Forelimb muscle (tissue), 1 donor: ENCODE measurements around the gene COPE. TPM values are rescaled to one million over a fixed set of nuclear protein-coding genes. Genes with fewer than 3 reads are reported as not detected.
A peak's percentile ranks its signal among the peaks of the same experiment; 100 is the strongest.
"Not testable (repeated sequence)": the region's sequence is repeated elsewhere in the genome, so short reads cannot be mapped to it uniquely, and the experiment has no call there.

Experiments
- DNase-seq: peaks from one replicate; pipeline ENCODE4 v3.0.0-alpha.2; 2013; ENCODE audit warnings: low read depth
- polyA plus RNA-seq: library from polyadenylated mRNA; unstranded; fragments of 120-200 nt; gene quantifications from one replicate; pipeline ENCODE4 v1.2.1, GENCODE V29; 2013; ENCODE audit not compliant: insufficient read length

Gene COPE
- polyA plus RNA-seq: 74.9 TPM

DNA sequence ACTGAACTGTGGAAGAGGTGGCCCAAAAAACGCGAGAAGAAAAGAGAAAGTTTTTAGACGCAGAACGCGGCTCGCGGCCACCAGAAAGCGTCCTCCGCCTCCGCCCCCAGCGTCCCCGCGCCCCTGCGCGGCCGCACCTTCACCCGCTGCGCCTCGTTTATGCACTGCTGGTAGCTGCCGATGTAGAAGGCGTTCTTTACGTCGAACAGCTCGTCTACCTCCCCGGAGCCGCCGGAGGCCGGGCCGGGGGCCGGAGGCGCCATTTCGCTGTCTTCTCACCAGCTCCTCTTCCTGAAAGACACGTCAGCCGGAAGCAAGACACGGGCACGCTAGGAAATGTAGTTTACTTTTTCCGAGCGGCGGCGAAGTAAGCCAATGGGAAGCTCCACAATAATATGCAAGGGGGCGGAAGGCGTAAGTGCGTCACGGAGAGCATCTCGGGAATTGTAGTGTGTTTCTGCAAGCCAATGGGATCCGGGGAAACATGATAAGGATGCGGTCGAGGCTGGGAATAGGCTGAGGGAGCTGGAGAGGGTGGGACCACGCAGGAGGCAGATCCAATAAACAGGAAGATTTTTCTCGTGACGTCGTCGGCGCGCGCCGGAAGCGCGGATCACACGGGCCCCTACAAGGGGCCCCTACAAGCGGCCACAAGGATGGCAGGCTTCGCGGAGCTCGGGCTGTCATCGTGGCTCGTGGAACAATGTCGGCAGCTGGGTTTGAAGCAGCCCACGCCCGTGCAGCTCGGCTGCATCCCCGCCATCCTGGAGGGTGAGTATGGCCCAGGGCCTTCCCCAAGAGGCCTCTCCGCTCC lies at the start of gene COPE, which contains the start of gene DDX49:
TSS of gene COPE (minus strand) at position 302 of the 814 bp plus-strand sequence. CDS start at position 263, 39 bp downstream.
TSS of gene DDX49 (plus strand) at position 630 of the 814 bp plus-strand sequence. CDS start at position 657, 27 bp downstream.
- DNase-seq: peak; percentile 100

DNA sequence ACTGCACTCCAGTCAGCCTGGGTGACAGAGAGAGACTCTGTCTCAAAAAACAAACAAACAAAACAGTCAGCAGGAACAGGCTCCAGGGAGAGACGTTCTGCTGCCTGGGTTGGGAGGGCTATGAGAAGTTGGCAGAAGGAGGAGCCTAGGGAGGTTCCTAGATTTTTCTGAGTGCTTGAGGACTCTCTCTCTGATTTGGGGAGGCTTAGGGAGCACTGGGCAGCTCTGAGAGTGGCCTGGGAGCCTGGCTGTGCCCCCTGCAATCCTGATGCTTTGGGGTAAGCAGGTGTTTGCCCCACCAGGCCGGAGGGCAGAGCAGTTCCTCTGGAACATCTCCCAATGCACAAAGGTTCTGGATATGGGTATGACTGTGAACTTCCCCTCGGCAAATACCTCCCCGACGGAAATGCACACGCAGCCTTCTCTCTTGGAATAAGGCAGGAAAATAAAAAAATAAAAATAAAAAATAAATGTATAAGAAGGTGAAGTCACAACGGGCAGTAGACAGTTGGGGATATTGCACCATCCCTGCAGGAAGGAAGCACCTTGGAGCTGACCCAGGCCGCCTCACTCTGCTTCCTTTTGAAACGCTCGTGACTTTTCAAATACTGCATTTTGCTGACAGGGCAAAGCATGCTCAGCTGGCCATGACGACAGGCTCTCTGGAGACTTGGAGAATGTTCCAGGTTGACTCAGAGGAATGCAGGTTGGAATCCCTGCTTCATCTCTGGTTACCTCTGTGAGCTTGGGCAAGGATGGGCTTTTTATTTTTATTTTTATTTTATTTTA lies 48.4 kb upstream of the COPE start:
- peak; percentile 52 for DNase-seq

DNA sequence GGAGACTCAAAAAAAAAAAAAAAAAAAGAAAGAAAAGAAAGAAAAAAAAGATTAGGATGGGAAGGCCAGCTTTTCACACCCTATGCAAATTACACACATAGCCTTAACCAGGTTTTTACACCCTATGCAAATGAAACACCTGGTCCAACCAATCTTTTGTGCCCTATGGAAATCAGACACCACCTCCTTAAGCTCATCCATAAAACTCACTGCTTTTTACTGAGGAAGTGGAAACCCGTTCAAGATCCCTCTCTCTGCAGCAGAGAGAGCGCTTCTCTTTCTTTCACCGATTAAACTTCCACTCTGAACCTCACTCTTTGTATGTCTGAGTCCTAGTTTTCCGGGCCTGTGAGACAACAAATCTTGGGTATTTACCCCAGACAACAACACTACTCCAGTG lies 47.1 kb upstream of the COPE start:
- no peak for DNase-seq

DNA sequence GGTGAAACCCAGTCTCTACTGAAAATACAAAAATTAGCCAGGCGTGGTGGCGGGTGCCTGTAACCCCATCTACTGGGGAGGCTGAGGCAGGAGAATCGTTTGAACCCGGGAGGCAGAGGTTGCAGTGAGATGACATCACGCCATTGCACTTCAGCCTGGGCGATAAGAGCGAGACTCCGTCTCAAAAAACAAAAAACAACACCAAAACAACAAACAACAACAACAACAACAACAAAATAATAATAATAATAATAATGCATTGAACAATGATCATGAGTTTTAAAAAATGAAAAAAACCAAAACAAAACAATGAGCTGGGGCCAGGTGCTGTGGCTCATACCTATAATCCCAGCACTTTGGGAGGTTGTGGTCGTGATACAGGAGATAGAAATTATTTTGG lies 44.9 kb upstream of the COPE start:
- DNase-seq: no peak

DNA sequence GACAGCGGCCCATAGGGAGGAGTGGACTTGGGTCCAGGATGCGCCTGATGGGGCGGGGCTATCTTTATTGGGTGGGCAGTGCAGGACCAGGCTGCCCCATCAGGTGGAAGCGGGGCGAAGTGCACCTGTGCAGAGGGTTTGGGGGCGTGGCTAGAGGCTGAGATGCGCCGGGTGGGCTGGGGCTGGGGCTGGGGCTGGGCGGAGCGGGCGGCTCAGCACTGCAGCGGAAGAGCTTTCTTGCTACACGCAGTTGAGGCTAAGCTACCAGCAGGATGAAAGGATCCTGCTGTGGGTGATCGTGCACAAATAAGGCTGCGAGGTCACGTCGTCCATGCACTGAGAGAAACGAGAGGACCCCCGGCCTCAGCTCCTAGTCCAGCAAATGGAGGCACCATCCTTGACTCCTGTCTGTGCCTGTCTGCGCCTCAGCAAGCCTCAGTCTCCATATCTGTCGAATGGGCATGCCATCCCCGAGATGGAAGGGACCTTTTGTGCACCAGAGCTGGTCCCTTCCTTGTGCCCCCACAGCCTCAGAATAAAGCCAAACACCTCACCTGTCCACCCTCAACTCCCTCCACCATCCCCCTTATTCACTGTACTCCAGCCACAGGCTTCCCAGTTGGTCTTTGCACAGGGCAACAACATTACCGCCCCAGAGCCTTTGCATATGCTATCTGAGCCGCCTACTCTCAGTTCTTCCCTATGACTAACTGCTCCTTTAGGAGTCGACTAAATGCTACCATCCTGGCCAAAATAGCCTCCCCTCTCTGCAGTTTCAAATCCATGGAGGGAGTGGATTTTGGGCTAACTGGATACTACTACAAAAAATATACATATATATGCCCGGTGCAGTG lies 42.8 kb upstream of the COPE start:
- no peak for DNase-seq

DNA sequence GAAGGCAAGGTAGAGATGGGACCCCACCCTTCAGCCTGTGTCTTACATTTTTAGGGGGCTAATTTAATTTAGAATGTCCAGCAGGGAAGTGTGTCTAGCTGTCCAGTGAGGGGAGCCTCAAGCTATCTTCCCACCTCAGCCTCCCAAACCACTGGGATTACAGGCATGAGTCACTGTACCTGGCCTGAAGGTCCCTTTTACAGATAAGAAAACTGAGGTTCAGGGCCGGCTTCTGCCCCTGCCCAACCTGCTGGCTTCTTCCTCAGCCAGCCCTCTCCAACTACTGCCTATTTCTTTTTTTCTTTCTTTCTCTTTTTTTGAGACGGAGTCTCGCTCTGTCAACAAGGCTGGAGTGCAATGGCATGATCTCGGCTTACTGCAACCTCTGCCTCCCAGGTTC lies 41.2 kb upstream of the COPE start:
- no peak for DNase-seq

DNA sequence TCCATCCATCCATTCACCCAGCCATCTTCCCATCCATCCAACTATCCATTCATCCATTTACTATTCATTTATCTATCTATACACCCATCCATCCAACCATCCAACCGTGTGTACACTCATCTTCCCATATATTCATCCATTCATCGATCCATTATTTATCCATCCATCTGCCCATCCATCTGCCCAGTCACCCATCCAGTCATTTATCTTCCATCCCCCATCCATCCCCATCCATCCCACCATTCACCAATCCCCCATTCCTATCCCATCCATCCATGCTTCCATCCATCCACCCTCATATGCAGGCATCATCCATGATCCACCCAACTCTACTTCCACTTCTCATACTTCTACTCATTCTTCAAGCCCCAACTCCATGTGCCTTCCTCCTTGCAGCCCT lies 35.9 kb upstream of the COPE start:
- DNase-seq: no peak

DNA sequence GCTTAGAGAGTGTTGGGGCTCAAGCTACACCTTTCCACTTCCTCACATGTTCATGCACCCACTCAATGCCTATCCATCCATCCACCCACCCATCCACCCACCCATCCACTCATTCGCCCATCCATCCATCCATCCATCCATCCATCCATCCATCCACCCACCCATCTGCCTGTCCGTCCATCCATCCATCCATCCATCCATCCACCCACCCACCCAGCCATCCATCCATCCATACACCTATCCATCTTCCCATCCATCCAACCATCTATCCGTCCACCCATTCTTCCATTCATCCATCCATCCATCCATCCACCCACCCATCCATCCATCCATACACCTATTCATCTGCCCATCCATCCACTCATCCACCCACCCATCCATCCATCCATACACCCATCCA lies 34.9 kb upstream of the COPE start:
- DNase-seq: no peak

DNA sequence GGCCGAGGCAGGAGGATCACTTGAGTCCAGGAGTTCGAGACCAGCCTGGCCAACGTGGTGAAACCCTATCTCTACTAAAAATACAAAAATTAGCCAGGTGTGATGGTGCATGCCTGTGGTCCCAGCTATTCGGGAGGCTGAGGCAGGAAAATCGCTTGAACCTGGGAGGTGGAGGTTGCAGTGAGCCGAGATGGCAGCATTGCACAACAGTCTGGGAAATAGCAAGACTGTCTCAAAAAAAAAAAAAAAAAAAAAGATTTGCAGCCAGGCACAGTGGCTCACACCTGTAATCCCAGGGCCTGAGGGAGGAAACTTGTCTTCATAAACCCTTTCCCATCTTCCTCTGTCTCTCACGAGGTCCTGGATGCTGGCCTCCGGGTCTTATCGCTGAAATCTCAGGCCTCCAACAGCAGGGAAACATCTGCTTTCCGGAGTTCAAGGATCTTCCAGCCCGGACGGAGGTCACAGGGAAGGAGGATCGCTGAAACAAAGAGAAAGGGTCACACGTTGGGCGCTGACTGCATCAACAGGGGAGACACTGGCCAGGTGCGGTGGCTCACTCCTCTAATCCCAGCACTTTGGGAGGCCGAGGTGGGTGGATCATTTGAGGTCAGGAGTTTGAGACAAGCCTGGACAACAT lies 33.3 kb upstream of the COPE start:
- not testable (repeated sequence) for DNase-seq

DNA sequence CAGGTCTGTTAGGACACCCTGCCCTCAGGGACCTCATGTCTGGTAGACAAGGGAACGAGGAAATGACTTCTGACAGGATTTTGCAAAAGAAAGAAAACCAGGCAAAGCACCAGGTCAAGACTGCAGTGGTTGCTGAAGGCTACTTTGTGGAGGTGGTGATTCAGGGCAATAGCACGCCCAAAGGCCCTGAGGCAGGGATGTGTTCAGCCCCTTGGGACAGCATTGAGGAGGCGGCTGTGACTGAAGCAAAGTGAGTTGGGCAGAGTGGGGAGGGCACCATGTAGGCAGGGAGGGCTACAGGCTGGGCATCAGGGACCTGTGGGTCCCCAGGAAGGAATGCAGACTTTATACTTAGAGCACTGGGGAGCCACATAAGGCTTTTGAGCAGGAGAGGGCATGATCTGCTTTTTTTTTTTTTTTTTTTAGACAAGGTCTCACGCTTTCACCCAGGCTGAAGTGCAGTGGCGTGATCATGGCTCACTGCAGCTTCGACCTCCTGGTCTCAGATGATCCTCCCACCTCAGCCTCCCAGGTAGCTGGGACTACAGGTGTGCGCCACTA lies 32.6 kb upstream of the COPE start:
- DNase-seq: no peak

DNA sequence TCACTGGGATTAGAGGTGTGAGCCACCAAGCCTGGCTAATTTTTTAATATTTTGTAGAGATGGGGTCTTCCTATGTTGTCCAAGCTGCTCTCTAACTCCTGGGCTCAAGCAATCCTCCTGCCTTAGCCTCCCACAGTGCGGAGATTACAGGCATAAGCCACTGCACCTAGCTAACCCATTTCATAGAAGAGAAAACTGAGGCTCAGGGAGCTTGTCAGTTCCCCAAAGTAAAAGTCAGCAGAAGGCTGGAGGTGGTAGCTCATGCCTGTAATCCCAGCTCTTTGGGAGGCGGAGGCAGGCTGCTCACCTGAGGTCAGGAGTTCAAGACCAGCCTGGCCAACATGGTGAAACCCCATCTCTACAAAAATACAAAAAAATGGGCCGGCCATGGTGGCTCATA lies 30.7 kb upstream of the COPE start:
- no peak for DNase-seq

DNA sequence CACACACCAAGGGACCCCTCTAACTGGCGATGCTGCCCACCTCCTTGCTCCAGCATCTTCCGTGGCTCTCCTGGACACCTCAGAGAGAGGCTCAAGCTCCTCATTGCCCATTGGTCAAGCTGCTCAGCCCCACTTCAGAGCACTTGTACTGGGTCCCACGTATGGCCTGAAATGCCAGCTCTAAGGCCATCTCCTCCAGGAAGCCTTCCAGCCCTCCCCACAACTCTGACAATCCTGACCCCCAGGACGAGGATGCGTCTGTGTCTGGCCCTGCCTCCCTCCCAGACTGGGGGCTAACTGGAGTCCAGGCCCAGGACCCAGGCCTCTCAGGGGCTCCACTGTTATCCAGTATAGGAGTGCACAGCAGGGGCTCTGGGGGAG lies 29.8 kb upstream of the COPE start:
- no peak for DNase-seq

DNA sequence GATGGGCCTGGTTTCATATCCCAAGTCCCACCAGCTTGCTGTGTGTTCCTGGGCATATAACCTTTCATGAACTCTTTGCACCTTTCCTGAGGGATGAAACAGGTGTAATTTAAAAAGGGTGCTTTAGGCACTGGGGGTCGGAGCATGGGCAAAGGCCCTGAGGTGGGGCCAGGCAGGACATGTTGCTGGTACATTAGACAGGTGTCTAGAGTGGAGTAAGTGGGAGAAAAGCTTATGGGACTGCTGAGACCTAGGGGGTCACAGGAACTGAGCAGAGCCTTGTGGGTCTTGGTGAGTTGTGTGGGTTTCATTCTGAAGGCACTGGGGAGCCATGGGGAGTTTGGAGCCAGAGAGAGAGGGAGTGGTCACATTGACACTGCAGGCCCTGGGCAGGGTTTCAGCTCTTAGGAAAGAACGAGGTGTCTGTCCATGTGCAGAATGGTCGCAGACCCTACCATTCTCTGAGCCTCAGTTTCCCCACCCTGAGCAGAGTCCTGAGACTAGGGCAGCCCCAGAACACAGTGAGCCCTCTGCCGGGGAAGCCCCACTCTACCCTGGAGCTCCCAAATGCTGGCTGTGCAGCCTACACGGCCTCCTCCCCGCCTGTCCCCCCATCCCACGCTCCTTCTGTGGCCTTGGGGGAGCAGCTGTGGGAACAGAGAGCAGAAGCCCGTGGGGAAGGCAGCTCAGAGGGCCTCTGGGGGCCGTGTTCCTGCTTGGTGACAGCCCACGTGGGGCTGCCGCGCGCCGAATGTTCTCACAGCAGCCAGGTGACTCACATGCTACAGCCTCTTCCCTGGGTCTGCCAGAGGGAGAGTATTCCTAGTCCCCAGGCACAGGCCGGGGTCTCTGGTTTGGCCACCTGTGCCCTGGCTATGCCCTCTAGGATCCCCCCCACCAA lies 29.1 kb upstream of the COPE start:
- no peak for DNase-seq

DNA sequence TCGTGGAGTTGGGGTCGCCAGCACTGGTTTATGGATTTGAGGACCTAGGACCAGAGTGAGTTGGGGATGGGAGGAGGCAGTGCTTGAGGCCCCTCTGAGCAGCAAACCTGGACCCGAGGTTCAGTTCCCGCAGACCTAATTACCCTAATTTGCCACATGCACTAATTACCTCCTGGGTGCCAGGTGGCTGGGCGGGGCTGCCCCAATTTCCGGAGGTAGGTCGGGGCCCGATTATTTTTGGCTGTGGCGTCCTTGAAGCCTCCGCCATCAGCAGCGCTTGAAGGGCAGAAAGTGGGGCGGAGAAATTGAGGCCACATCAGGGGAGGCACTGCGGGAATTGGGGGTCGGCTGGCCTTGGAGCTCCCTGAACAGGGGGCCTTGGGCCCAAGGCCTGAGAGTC lies 27.7 kb upstream of the COPE start:
- DNase-seq: no peak

DNA sequence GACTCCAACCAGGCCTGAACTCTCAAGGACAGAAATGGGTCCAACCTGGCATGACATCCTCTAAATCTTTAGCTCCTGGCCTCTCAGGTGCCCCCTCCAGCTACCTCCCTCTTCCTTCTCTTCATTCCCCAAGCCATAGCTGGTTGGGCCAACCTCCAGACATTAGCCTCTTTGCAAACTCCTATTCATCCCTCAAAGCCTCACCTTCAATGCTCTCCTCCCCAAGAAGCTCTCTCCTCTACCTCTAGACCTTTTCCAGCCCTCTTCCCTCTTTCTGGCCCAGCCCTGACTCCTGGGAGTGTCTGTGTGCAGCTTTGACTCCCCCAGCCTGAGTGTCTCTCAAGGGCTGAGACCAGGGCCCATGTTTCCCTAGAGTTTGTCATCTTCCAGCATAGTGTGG lies 27.1 kb upstream of the COPE start:
- no peak for DNase-seq

DNA sequence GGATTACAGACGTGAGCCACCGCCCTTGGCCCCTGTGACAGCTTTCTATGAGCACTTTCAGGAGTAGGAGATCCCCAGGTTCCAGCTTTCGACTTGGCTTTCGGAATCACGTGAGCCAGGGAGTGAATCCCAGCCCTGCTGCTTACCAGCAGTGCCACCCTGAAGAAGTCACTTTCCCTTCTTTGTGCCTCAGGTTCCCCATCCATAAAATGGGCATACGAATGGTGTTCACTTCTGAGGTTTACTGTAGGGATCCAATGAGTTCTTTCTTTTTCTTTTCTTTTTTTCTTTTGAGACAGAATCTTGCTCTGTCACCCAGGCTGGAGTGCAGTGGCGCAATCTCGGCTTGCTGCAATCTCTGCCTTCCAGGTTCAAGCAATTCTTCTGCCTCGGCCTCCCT lies 26.1 kb upstream of the COPE start:
- DNase-seq: no peak

DNA sequence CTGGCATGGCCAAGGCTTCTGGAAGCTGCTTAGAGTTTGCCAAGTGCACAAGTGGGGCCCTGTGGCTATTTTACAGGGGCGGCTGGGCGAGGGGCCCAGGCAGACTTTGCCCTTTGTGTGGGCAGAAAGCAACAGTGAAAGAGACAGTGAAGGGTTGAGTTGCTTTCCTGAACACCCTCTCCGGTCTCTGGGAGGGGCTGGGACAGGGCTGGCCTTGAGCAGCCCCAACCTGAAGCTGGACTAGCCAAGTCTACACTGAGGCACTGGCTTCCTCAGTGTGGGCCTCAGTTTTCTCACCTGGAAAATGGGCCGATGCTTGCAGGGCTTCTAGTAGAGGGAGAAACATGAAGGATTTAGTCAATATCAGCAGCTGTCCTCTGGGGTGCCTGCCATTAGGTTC lies 24.3 kb upstream of the COPE start:
- no peak for DNase-seq

DNA sequence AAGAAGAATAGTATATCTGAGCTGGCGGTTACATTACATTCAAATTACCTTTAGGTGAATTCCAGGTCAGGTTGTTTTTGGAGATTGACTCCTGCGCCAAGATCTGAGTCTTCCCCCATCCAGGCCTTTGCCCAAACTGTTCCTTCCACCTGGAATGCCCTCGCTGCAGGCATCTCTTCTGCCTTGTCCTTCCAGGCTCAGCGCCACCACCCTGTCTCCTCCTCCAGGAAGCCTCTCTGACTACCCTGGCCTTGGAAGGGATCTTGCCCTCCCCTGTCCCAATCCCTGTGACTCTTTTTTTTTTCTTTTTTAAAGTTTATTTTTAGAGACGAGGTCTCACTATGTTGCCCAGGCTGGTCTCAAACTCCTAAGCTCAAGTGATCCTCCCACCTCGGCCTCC lies 23.5 kb upstream of the COPE start:
- no peak for DNase-seq

DNA sequence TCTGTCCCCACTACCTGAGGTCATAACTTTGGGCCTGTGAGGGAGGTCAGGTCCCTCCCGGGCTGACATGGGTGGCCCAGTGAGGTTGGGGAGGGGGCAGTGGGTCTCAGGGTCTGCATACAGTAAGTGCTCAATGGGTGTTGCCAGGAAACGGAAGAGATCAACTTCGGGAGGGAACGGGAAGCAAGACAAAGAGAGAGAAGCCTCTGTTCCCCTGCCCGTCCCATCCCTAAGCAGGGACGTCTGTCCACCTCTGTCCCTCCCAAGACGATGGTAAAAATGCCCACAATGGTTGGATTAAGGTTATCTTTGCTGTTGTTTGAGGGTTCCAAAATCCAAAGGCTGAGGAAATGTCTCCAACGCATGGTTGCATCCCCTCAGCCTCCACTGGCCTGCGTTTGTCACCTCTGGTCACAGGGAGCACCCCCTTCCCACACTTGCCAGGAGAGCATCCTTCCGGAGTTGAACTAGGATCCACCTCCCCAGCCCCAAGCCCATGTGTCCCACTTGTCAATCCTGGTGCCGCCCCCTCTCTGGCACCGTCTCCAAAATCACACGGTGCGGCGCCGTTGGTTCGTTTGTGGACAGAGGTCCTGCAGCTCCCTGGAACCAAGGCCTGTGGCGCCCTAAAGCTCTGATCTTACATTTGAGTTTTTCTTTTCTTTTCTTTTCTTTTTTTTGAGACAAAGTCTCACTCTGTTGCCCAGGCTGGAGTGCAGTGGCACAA lies 22.6 kb upstream of the COPE start:
- DNase-seq: no peak
